Smooth muscle cell (in vitro differentiated cells): ENCODE data around the gene MEX3A. TPM values are rescaled to one million over a fixed set of nuclear protein-coding genes. Genes with fewer than 3 reads are reported as not detected.

ENCODE experiments used
- DNase-seq: peaks from one replicate; lab custom pipeline; 2025; ENCODE audit not compliant: unreplicated experiment; lab: John Stamatoyannopoulos, UW
- H2AFZ ChIP-seq: fragments of 200-600 bp; sonication (generic); 2 replicates; pipeline ENCODE4 v1.6.0; 2016; ENCODE audit warnings: antibody characterized with exemption, low read depth, mild to moderate bottlenecking
- H3F3A ChIP-seq: fragments of 200-600 bp; sonication (generic); 2 replicates; pipeline ENCODE4 v1.6.0; 2017; ENCODE audit warnings: antibody characterized with exemption, low read depth
- H3K27ac ChIP-seq: fragments of 200-600 bp; sonication (generic); 2 replicates; pipeline ENCODE4 v1.5.1; 2016; ENCODE audit warnings: low read depth, mild to moderate bottlenecking
- H3K27me3 ChIP-seq: fragments of 200-600 bp; sonication (generic); 2 replicates; pipeline ENCODE4 v1.6.1; 2016; ENCODE audit warnings: low read depth, mild to moderate bottlenecking
- H3K36me3 ChIP-seq: fragments of 200-600 bp; sonication (generic); 2 replicates; pipeline ENCODE4 v1.5.1; 2016; ENCODE audit warnings: low read depth
- H3K4me1 ChIP-seq: fragments of 200-600 bp; sonication (generic); 2 replicates; pipeline ENCODE4 v1.5.1; 2016; ENCODE audit warnings: low read depth
- H3K4me2 ChIP-seq: fragments of 200-600 bp; sonication (generic); 2 replicates; pipeline ENCODE4 v1.6.0; 2016; ENCODE audit warnings: mild to moderate bottlenecking
- H3K4me3 ChIP-seq: fragments of 200-600 bp; sonication (generic); 2 replicates; pipeline ENCODE4 v1.5.1; 2016; ENCODE audit warnings: mild to moderate bottlenecking
- H3K79me2 ChIP-seq: fragments of 200-600 bp; sonication (generic); 2 replicates; pipeline ENCODE4 v1.6.0; 2016; ENCODE audit warnings: low read depth, mild to moderate bottlenecking
- H3K9ac ChIP-seq: fragments of 200-600 bp; sonication (generic); 2 replicates; pipeline ENCODE4 v1.6.0; 2016; ENCODE audit warnings: low read depth
- H3K9me3 ChIP-seq: fragments of 200-600 bp; sonication (generic); replicated peaks from 2 replicates; pipeline ENCODE4 v1.5.1; 2016; ENCODE audit warnings: low read depth
- H4K20me1 ChIP-seq: fragments of 200-600 bp; sonication (generic); 2 replicates; pipeline ENCODE4 v1.6.0; 2016; ENCODE audit warnings: low read depth
- WGBS: methylation state at CpG from one replicate; pipeline ENCODE4 v1.1.7; 2016; ENCODE audit warnings: low lambda C conversion rate; 5-methylcytosine and 5-hydroxymethylcytosine counted together
- polyA plus RNA-seq: library from polyadenylated mRNA; unstranded; fragments of >200 nt; fragmentation: Nextera tagmentation; extraction: Ambion mirVana; gene quantifications from 2 replicates; pipeline ENCODE4 v1.2.1, GENCODE V29; 2016
- total RNA-seq: library from RNA; depleted of rRNA; stranded (reverse); fragments of >200 nt; gene quantifications from 2 replicates; pipeline ENCODE4 v1.2.3, GENCODE V29; 2014
- TF ChIP-seq, protein P1 (sequence below): fragments of 200-600 bp; sonication (generic); IDR thresholded peaks from 2 replicates; pipeline ENCODE4 v1.5.1; 2017; ENCODE audit warnings: borderline replicate concordance, mild to moderate bottlenecking, antibody characterized with exemption; ENCODE audit not compliant: insufficient read depth, poor library complexity, severe bottlenecking

The MEX3A gene
- total and polyA plus RNA-seq, 2 experiments from 2014 or later = 10.5 to 13.8 TPM

DNA sequence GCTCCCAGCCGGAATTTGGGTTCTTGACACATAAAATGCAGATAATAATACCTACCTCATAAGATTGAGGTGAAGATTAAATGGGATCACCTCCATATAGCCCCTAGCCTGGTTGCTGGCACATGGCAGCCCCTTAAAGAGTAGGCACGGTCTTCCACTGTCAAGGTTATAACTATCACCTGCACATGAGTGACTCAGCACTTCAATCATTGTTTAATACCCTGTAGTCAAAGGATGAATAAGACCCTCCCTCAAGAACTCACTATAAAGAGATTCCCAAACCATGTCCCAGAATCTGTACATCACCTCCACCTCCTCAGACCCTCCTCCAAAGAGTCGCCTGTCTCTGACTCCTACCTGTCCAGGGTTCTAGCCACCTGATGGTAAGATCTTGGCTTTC lies 25.8 kb upstream of the MEX3A start:
- no peak for DNase-seq
- no peak overlapping the region for H3K4me3 ChIP-seq
- H4K20me1 ChIP-seq = no peaks in the 10 kb centered on the region
- TF ChIP-seq, protein P1, sequence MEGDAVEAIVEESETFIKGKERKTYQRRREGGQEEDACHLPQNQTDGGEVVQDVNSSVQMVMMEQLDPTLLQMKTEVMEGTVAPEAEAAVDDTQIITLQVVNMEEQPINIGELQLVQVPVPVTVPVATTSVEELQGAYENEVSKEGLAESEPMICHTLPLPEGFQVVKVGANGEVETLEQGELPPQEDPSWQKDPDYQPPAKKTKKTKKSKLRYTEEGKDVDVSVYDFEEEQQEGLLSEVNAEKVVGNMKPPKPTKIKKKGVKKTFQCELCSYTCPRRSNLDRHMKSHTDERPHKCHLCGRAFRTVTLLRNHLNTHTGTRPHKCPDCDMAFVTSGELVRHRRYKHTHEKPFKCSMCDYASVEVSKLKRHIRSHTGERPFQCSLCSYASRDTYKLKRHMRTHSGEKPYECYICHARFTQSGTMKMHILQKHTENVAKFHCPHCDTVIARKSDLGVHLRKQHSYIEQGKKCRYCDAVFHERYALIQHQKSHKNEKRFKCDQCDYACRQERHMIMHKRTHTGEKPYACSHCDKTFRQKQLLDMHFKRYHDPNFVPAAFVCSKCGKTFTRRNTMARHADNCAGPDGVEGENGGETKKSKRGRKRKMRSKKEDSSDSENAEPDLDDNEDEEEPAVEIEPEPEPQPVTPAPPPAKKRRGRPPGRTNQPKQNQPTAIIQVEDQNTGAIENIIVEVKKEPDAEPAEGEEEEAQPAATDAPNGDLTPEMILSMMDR = no peak
- peaks cover 59% of the 10 kb centered on the region for H3K79me2 ChIP-seq
- no peaks in the 10 kb centered on the region for H3K36me3 ChIP-seq
- peak overlapping the region; percentile 99 for H3K27ac ChIP-seq
- no peak overlapping the region for H3K4me2 ChIP-seq
- H3K27me3 ChIP-seq = no peaks in the 10 kb centered on the region
- H3F3A ChIP-seq = peaks cover 23% of the 10 kb centered on the region
- H2AFZ ChIP-seq = no peak overlapping the region
- H3K4me1 ChIP-seq = peaks cover 35% of the 10 kb centered on the region
- H3K9ac ChIP-seq = peak overlapping the region; percentile 98
- 92% methylated on average over 3 of the region's 3 CpGs for WGBS
- no peaks in the 10 kb centered on the region for H3K9me3 ChIP-seq

DNA sequence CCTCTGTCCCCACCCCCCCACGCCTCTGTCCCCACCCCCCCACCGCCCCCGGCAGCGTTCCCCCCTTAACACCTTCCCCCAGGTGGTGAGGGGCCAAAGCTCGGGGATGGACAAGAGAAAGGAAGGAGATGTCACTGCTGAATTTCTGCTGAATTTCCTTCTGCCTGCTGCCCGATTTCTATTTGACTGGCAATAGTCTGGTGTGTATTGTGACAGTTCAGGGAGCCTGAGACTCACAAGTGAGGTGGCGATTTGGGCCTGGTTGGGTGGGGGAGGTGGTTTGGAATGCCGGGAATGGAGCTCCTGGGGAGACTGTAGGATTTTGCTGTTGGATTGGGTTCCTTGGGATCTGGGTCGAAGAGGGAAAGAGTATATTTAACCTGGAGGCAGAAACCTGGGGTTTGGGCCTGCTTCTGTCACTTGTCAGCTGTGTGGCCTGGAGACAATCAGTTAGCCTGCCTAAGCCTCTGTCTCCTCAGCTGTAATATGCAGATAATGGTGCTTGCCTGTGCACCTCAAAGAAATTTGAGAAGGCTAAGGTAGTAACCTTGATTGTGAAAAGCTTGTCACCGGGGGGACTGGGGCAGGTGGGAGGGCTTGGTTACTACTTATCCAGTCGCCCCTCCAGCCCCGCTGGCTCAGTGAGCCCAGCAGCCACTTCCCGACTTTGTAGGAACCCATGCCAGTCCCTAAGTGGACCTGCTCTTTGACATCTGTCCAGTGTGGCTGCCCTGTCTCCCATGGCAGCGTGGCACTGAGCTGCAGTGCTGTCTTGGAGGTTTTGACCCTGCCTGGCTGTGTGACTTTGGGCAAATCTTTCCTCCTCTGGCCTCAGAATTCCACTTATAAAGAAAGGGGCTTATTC lies 24.6 kb upstream of the MEX3A start:
- H3K27me3 ChIP-seq = no peaks in the 10 kb centered on the region
- peak overlapping the region; percentile 98 for H3K9ac ChIP-seq
- H4K20me1 ChIP-seq = no peaks in the 10 kb centered on the region
- WGBS = 15% methylated on average over 14 of the region's 14 CpGs
- peaks cover 53% of the 10 kb centered on the region for H3K79me2 ChIP-seq
- H3K9me3 ChIP-seq = no peaks in the 10 kb centered on the region
- H2AFZ ChIP-seq = no peak overlapping the region
- peak overlapping the region; percentile 99 for H3K27ac ChIP-seq
- H3K4me3 ChIP-seq = peak overlapping the region; percentile 32
- H3K4me2 ChIP-seq = peak overlapping the region; percentile 81
- H3F3A ChIP-seq = peaks cover 23% of the 10 kb centered on the region
- DNase-seq = no peak
- no peaks in the 10 kb centered on the region for H3K36me3 ChIP-seq
- TF ChIP-seq, protein P1 = no peak
- peaks cover 43% of the 10 kb centered on the region for H3K4me1 ChIP-seq

DNA sequence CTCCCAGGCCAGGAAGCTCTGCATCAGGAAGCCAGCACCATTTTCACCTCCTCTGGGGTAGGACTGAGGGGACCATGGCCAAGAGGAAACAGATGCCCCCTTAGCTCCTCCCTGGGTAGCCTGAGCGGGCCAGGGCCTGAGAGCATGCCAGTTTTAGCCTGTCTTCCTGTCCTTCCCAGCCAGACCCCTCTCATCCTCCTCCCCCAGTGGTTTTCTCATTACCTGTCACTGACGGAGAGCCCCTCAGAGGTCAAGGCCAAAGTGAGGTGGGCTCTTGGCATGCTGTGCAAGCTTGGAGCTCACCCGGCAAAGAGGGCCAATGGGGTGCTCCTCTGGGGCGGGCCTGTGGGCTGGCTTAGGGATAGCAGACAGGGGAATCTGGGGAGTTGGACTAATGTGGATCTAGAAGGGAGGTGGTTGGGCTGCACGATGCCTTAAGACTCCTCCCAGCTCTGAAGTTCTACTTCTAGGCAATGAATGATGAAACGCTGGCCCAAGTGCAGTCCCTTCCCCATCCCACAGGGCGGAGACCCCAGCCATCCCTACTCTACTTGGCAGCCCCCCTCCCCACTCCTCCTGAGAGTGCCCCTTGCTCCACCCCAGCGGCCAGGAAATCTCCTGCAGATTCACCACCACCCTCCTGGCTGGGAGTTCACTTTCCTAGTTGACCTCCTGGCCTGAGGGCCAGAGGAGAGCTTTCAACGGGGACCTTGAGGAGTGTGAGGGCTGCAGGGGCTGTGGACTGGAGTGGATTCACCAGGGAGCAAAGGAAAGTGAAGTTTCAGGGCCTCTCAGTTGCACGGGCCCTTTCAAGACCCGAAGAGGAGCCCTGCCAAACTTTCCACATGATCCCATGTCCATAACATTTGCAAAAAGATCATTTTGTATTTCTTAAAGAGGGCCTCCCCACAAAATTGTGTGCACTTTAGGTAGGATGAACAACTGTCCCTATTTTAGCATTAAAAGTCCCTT lies 22.9 kb upstream of the MEX3A start:
- Histone ChIP-seq H3K4me3 (peak overlapping the region; percentile 41), H3K9me3 (no peaks in the 10 kb centered on the region), H3K27ac (peak overlapping the region; percentile 99), H3K4me2 (peak overlapping the region; percentile 81), H3F3A (peaks cover 23% of the 10 kb centered on the region), H2AFZ (no peak overlapping the region), H3K27me3 (no peaks in the 10 kb centered on the region), H3K9ac (peak overlapping the region; percentile 96), H3K36me3 (no peaks in the 10 kb centered on the region), H3K79me2 (peaks cover 39% of the 10 kb centered on the region), H3K4me1 (peaks cover 47% of the 10 kb centered on the region), H4K20me1 (no peaks in the 10 kb centered on the region)
- TF ChIP-seq, protein P1 = no peak
- no peak for DNase-seq
- 46% methylated on average over 11 of the region's 11 CpGs for WGBS
